Memory B cell (primary cell): ENCODE measurements around the gene C1orf198.

Source experiments
- ATAC-seq: fragments of 150-1000 bp; cut with Tn5 transposase; 2 replicates; pipeline ENCODE4 v1.10.0; 2021; ENCODE audit warnings: low read depth, mild to moderate bottlenecking, moderate library complexity
- DNase-seq, 2 donors: peaks; one replicate each; pipeline ENCODE4 v3.0.0; 2022; ENCODE audit warnings: low spot score in 2 of 2
- H3K27ac Mint-ChIP-seq: one replicate; pipeline ENCODE4 v1.8.0; 2022; ENCODE audit warnings: mild to moderate bottlenecking, moderate library complexity, mixed read lengths
- H3K27me3 Mint-ChIP-seq: one replicate; pipeline ENCODE4 v1.8.0; 2022; ENCODE audit warnings: mixed read lengths
- H3K36me3 Mint-ChIP-seq: one replicate; pipeline ENCODE4 v1.8.0; 2022; ENCODE audit warnings: mild to moderate bottlenecking, mixed read lengths
- H3K4me1 Mint-ChIP-seq: one replicate; pipeline ENCODE4 v1.8.0; 2022; ENCODE audit warnings: mixed read lengths
- H3K4me3 Mint-ChIP-seq: one replicate; pipeline ENCODE4 v1.8.0; 2022; ENCODE audit warnings: mild to moderate bottlenecking, moderate library complexity, mixed read lengths
- H3K9me3 Mint-ChIP-seq: one replicate; pipeline ENCODE4 v1.8.0; 2022; ENCODE audit warnings: mixed read lengths

The C1orf198 gene

GRCh38 chr1:230900984-230901383 is 32.7 kb upstream of the C1orf198 start:
- Mint-ChIP-seq H3K9me3 (no peaks in the 10 kb centered on the region), H3K36me3 (peaks cover 15% of the 10 kb centered on the region), H3K27me3 (no peaks in the 10 kb centered on the region), H3K27ac (no peak overlapping the region), H3K4me3 (no peak overlapping the region), H3K4me1 (no peaks in the 10 kb centered on the region)
- no peak for DNase-seq
- no peak for ATAC-seq

GRCh38 chr1:230899841-230900251 is 31.5 kb upstream of the C1orf198 start:
- H3K4me3 Mint-ChIP-seq, result no peak overlapping the region
- no peaks in the 10 kb centered on the region for H3K4me1 Mint-ChIP-seq
- H3K9me3 Mint-ChIP-seq, result no peaks in the 10 kb centered on the region
- no peaks in the 10 kb centered on the region for H3K27me3 Mint-ChIP-seq
- no peak for ATAC-seq
- no peak for DNase-seq
- no peak overlapping the region for H3K27ac Mint-ChIP-seq
- peaks cover 11% of the 10 kb centered on the region for H3K36me3 Mint-ChIP-seq

GRCh38 chr1:230898748-230899147 is 30.4 kb upstream of the C1orf198 start:
- H3K36me3 Mint-ChIP-seq, result peaks cover 8% of the 10 kb centered on the region
- H3K27ac Mint-ChIP-seq, result no peak overlapping the region
- peaks cover 1% of the 10 kb centered on the region for H3K27me3 Mint-ChIP-seq
- H3K4me3 Mint-ChIP-seq, result no peak overlapping the region
- ATAC-seq (no peak), DNase-seq (no peak)
- H3K4me1 Mint-ChIP-seq, result no peaks in the 10 kb centered on the region
- no peaks in the 10 kb centered on the region for H3K9me3 Mint-ChIP-seq

- DNase-seq (no peak), ATAC-seq (no peak)
- no peaks in the 10 kb centered on the region for H3K4me1 Mint-ChIP-seq
- H3K9me3 Mint-ChIP-seq, result no peaks in the 10 kb centered on the region
- H3K36me3 Mint-ChIP-seq, result peaks cover 5% of the 10 kb centered on the region
- no peak overlapping the region for H3K4me3 Mint-ChIP-seq
- peaks cover 1% of the 10 kb centered on the region for H3K27me3 Mint-ChIP-seq
- no peak overlapping the region for H3K27ac Mint-ChIP-seq
Observed at GRCh38 chr1:230898144-230898543, 29.8 kb upstream of the C1orf198 start.

GRCh38 chr1:230896779-230897178 is 28.5 kb upstream of the C1orf198 start:
- DNase-seq (no peak), ATAC-seq (no peak)
- Mint-ChIP-seq H3K4me3 (no peak overlapping the region), H3K4me1 (peaks cover 3% of the 10 kb centered on the region), H3K36me3 (no peaks in the 10 kb centered on the region), H3K27me3 (peaks cover 1% of the 10 kb centered on the region), H3K9me3 (no peaks in the 10 kb centered on the region), H3K27ac (no peak overlapping the region)

GRCh38 chr1:230895452-230895851 is 27.1 kb upstream of the C1orf198 start:
- Mint-ChIP-seq H3K36me3 (no peaks in the 10 kb centered on the region), H3K4me3 (no peak overlapping the region), H3K9me3 (no peaks in the 10 kb centered on the region), H3K27me3 (peaks cover 1% of the 10 kb centered on the region), H3K4me1 (peaks cover 3% of the 10 kb centered on the region), H3K27ac (no peak overlapping the region)
- DNase-seq, result no peak
- ATAC-seq, result no peak

GRCh38 chr1:230894664-230895063 is 26.3 kb upstream of the C1orf198 start:
- no peak overlapping the region for H3K4me3 Mint-ChIP-seq
- peaks cover 3% of the 10 kb centered on the region for H3K4me1 Mint-ChIP-seq
- DNase-seq (no peak), ATAC-seq (no peak)
- peak overlapping the region; percentile 65 for H3K27ac Mint-ChIP-seq
- H3K27me3 Mint-ChIP-seq, result peaks cover 1% of the 10 kb centered on the region
- H3K9me3 Mint-ChIP-seq, result no peaks in the 10 kb centered on the region
- H3K36me3 Mint-ChIP-seq, result no peaks in the 10 kb centered on the region

- Mint-ChIP-seq H3K27ac (peak overlapping the region; percentile 65), H3K9me3 (no peaks in the 10 kb centered on the region), H3K4me3 (no peak overlapping the region), H3K4me1 (peaks cover 3% of the 10 kb centered on the region), H3K27me3 (peaks cover 6% of the 10 kb centered on the region), H3K36me3 (no peaks in the 10 kb centered on the region)
- no peak for ATAC-seq
- DNase-seq, result no peak
Observed at GRCh38 chr1:230894032-230894431, 25.7 kb upstream of the C1orf198 start.

- Mint-ChIP-seq H3K27me3 (peaks cover 18% of the 10 kb centered on the region), H3K4me1 (peaks cover 3% of the 10 kb centered on the region), H3K4me3 (no peak overlapping the region), H3K36me3 (peaks cover 2% of the 10 kb centered on the region), H3K9me3 (no peaks in the 10 kb centered on the region), H3K27ac (no peak overlapping the region)
- no peak for DNase-seq
- peak; percentile 53 for ATAC-seq
Observed at GRCh38 chr1:230892018-230892491, 23.7 kb upstream of the C1orf198 start.

- no peak for ATAC-seq
- Mint-ChIP-seq H3K27ac (no peak overlapping the region), H3K4me1 (peaks cover 3% of the 10 kb centered on the region), H3K4me3 (no peak overlapping the region), H3K9me3 (no peaks in the 10 kb centered on the region), H3K36me3 (peaks cover 2% of the 10 kb centered on the region), H3K27me3 (peaks cover 18% of the 10 kb centered on the region)
- no peak for DNase-seq
Observed at GRCh38 chr1:230891413-230891812, 23.1 kb upstream of the C1orf198 start.

- peaks cover 2% of the 10 kb centered on the region for H3K36me3 Mint-ChIP-seq
- peaks cover 46% of the 10 kb centered on the region for H3K27me3 Mint-ChIP-seq
- H3K27ac Mint-ChIP-seq, result no peak overlapping the region
- ATAC-seq (no peak), DNase-seq (no peak)
- no peak overlapping the region for H3K4me3 Mint-ChIP-seq
- peaks cover 2% of the 10 kb centered on the region for H3K9me3 Mint-ChIP-seq
- no peaks in the 10 kb centered on the region for H3K4me1 Mint-ChIP-seq
Observed at GRCh38 chr1:230884646-230885045, 16.3 kb upstream of the C1orf198 start.

- DNase-seq, result no peak
- Mint-ChIP-seq H3K27me3 (peaks cover 42% of the 10 kb centered on the region), H3K4me3 (no peak overlapping the region), H3K36me3 (peaks cover 2% of the 10 kb centered on the region), H3K4me1 (no peaks in the 10 kb centered on the region), H3K9me3 (peaks cover 2% of the 10 kb centered on the region), H3K27ac (no peak overlapping the region)
- no peak for ATAC-seq
Observed at GRCh38 chr1:230883967-230884366, 15.6 kb upstream of the C1orf198 start.

- Mint-ChIP-seq H3K27me3 (peaks cover 29% of the 10 kb centered on the region), H3K27ac (no peak overlapping the region)
Observed at GRCh38 chr1:230879778-230880177, 11.5 kb upstream of the C1orf198 start.

GRCh38 chr1:230878591-230878990 is 10.3 kb upstream of the C1orf198 start:
- no peaks in the 10 kb centered on the region for H3K4me1 Mint-ChIP-seq
- H3K4me3 Mint-ChIP-seq, result no peak overlapping the region
- no peak for DNase-seq
- H3K9me3 Mint-ChIP-seq, result no peaks in the 10 kb centered on the region
- no peaks in the 10 kb centered on the region for H3K36me3 Mint-ChIP-seq
- no peak overlapping the region for H3K27ac Mint-ChIP-seq
- peaks cover 33% of the 10 kb centered on the region for H3K27me3 Mint-ChIP-seq
- no peak for ATAC-seq

More at GRCh38 chr1:230879778-230880177, 11.5 kb upstream of the C1orf198 start:
- Mint-ChIP-seq H3K36me3 (no peaks in the 10 kb centered on the region), H3K9me3 (no peaks in the 10 kb centered on the region), H3K4me1 (no peaks in the 10 kb centered on the region), H3K4me3 (no peak overlapping the region)
- DNase-seq, result no peak
- no peak for ATAC-seq

GRCh38 chr1:230877924-230878590 is 9.7 kb upstream of the C1orf198 start:
- no peaks in the 10 kb centered on the region for H3K9me3 Mint-ChIP-seq
- no peaks in the 10 kb centered on the region for H3K4me1 Mint-ChIP-seq
- H3K27ac Mint-ChIP-seq, result no peak overlapping the region
- ATAC-seq (no peak), DNase-seq (no peak)
- H3K36me3 Mint-ChIP-seq, result no peaks in the 10 kb centered on the region
- no peak overlapping the region for H3K4me3 Mint-ChIP-seq
- H3K27me3 Mint-ChIP-seq, result peaks cover 33% of the 10 kb centered on the region
